Uterus (tissue), 2 donors: ENCODE results near the gene GGA3.

Experiments
- CTCF ChIP-seq, 4 experiments: fragments of 200-600 bp in 2 of 4; fragments of 450-650 bp in 2 of 4; sonication (generic) in 2 of 4; IDR thresholded peaks; one replicate each; pipeline ENCODE4 v1.5.1; 2016 to 2019; ENCODE audit warnings: antibody characterized with exemption in 4 of 4, mild to moderate bottlenecking in 2 of 4, moderate library complexity in 1 of 4
- POLR2A ChIP-seq, 2 donors: fragments of 450-650 bp; IDR thresholded peaks; one replicate each; pipeline ENCODE4 v1.6.1; 2016; ENCODE audit warnings: antibody characterized with exemption in 2 of 2, mild to moderate bottlenecking in 1 of 2, moderate library complexity in 1 of 2

DNA sequence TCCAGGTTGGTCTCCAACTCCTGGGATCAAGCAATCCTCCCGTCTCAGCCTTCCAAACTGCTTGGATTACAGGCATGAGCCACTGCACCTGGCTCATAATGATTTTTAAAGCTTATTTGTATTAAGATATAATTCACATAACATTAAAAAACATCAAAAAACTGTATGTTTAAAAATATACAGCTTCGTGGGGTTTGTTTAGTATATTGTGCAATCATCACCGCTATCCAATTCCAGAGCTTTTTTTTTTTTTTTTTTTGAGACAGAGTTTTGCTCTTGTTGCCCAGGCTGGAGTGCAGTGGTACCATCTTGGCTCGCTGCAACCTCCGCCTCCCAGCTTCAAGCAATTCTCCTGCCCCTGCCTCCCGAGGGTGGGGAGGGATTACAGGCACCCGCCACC lies 38.9 kb upstream of the GGA3 start:
- TF ChIP-seq POLR2A (IDR thresholded peaks at IDR 0.05) (no peak), CTCF (IDR thresholded peaks at IDR 0.05) (no peak)
